ENCODE data around the gene MYRIP.

GRCh38 chr3:40148827-40149226 lies 339.4 kb downstream of the MYRIP start:
- TF ChIP-seq, protein P1, sequence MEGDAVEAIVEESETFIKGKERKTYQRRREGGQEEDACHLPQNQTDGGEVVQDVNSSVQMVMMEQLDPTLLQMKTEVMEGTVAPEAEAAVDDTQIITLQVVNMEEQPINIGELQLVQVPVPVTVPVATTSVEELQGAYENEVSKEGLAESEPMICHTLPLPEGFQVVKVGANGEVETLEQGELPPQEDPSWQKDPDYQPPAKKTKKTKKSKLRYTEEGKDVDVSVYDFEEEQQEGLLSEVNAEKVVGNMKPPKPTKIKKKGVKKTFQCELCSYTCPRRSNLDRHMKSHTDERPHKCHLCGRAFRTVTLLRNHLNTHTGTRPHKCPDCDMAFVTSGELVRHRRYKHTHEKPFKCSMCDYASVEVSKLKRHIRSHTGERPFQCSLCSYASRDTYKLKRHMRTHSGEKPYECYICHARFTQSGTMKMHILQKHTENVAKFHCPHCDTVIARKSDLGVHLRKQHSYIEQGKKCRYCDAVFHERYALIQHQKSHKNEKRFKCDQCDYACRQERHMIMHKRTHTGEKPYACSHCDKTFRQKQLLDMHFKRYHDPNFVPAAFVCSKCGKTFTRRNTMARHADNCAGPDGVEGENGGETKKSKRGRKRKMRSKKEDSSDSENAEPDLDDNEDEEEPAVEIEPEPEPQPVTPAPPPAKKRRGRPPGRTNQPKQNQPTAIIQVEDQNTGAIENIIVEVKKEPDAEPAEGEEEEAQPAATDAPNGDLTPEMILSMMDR (IDR thresholded peaks at IDR 0.05 in 2 of 3, conservative IDR thresholded peaks at IDR 0.05 in 1 of 3; ENCODE audit: borderline replicate concordance in 1 of 3, insufficient read depth in 1 of 3, low read depth in 2 of 3, low read length in 2 of 3), result no peak
- TF ChIP-seq, protein P2, sequence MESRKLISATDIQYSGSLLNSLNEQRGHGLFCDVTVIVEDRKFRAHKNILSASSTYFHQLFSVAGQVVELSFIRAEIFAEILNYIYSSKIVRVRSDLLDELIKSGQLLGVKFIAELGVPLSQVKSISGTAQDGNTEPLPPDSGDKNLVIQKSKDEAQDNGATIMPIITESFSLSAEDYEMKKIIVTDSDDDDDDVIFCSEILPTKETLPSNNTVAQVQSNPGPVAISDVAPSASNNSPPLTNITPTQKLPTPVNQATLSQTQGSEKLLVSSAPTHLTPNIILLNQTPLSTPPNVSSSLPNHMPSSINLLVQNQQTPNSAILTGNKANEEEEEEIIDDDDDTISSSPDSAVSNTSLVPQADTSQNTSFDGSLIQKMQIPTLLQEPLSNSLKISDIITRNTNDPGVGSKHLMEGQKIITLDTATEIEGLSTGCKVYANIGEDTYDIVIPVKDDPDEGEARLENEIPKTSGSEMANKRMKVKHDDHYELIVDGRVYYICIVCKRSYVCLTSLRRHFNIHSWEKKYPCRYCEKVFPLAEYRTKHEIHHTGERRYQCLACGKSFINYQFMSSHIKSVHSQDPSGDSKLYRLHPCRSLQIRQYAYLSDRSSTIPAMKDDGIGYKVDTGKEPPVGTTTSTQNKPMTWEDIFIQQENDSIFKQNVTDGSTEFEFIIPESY (IDR thresholded peaks at IDR 0.05; ENCODE audit: extremely low read depth, insufficient replicate concordance, low read length), result no peak
- TF ChIP-seq SP1 (IDR thresholded peaks at IDR 0.05; ENCODE audit: low read depth), result no peak
- TF ChIP-seq EGR1 (IDR thresholded peaks at IDR 0.05; ENCODE audit: low read depth), result no peak
- TF ChIP-seq MAX (IDR thresholded peaks at IDR 0.05), result no peak
- no peak for TF ChIP-seq YY1 (IDR thresholded peaks at IDR 0.05; ENCODE audit: extremely low read depth, insufficient replicate concordance, low read depth, low read length)

Data from HCT116 (cell line).